Tibial nerve (tissue), 4 donors: ENCODE measurements around the gene FAM120B. TPM values are rescaled to one million over a fixed set of nuclear protein-coding genes. Genes with fewer than 3 reads are reported as not detected.

Experiments used
- DNase-seq, 2 donors: peaks; one replicate each; pipeline ENCODE4 v3.0.0-alpha.2; 2019; ENCODE audit warnings: low spot score in 2 of 2
- H3K27ac ChIP-seq, 4 donors: fragments of 200-600 bp; sonication (generic) in 3 of 4; one replicate each; pipeline ENCODE4 v1.5.1; 2017 to 2019; ENCODE audit warnings: mild to moderate bottlenecking in 1 of 4
- H3K27me3 ChIP-seq, 2 donors: fragments of 200-600 bp; sonication (generic) in 1 of 2; one replicate each; pipeline versions ENCODE4 v1.5.1 to v1.6.0; 2017 to 2019
- H3K36me3 ChIP-seq, 3 donors: fragments of 200-600 bp; sonication (generic); one replicate each; pipeline ENCODE4 v1.5.1; 2018 to 2019
- H3K4me1 ChIP-seq, 4 donors: fragments of 200-600 bp; sonication (generic) in 3 of 4; one replicate each; pipeline ENCODE4 v1.5.1; 2017 to 2019
- H3K4me3 ChIP-seq, 4 donors: fragments of 200-600 bp; sonication (generic) in 3 of 4; one replicate each; pipeline ENCODE4 v1.5.1; 2017 to 2019; ENCODE audit warnings: mild to moderate bottlenecking in 1 of 4, moderate library complexity in 1 of 4
- H3K9me3 ChIP-seq, 4 donors: fragments of 200-600 bp; sonication (generic) in 3 of 4; one replicate each; pipeline ENCODE4 v1.5.1; 2017 to 2019
- CTCF ChIP-seq, 5 experiments: fragments of 200-600 bp in 3 of 5; fragments of 450-650 bp in 2 of 5; sonication (generic) in 3 of 5; IDR thresholded peaks; one replicate each; pipeline ENCODE4 v1.5.1; 2016 to 2019; ENCODE audit warnings: antibody characterized with exemption in 5 of 5, mild to moderate bottlenecking in 3 of 5, moderate library complexity in 2 of 5
- EP300 ChIP-seq, 2 donors: sonication (generic); formaldehyde crosslinking; IDR thresholded peaks; one replicate each; pipeline ENCODE4 v1.6.1; 2017; ENCODE audit warnings: antibody characterized with exemption in 2 of 2, mild to moderate bottlenecking in 1 of 2
- POLR2A ChIP-seq, 2 donors: fragments of 450-650 bp; IDR thresholded peaks; one replicate each; pipeline ENCODE4 v1.6.1; 2017; ENCODE audit warnings: antibody characterized with exemption in 2 of 2, mild to moderate bottlenecking in 2 of 2, moderate library complexity in 2 of 2
- WGBS, 2 donors: methylation state at CpG; one replicate each; pipeline ENCODE4 v1.1.5; 2018; 5-methylcytosine and 5-hydroxymethylcytosine counted together
- total RNA-seq, 4 donors: library from RNA; depleted of rRNA; stranded (reverse); fragments of >200 nt; gene quantifications; one replicate each; pipeline ENCODE4 v1.1.0, GENCODE V29; 2016

Gene FAM120B
- total RNA-seq, 4 donors from 2014 or later: 26.0 to 35.4 (median 32.1) TPM

GRCh38 chr6:170383466-170384035, 77.0 kb downstream of the FAM120B start:
- H3K27me3 ChIP-seq: no peaks in the 10 kb centered on the region
- 84 to 85% methylated on average over 8 of the region's 8 CpGs for WGBS, 2 donors
- H3K4me3 ChIP-seq: no peak overlapping the region
- H3K36me3 ChIP-seq: peaks cover 0 to 15% (median 0%) of the 10 kb centered on the region in 3 donors
- no peaks in the 10 kb centered on the region for H3K4me1 ChIP-seq
- DNase-seq: no peak
- no peak overlapping the region for H3K27ac ChIP-seq
- no peaks in the 10 kb centered on the region for H3K9me3 ChIP-seq
- TF ChIP-seq EP300 (IDR thresholded peaks at IDR 0.05) (no peak), CTCF (IDR thresholded peaks at IDR 0.05) (no peak), POLR2A (IDR thresholded peaks at IDR 0.05) (no peak)

- WGBS, 2 donors: 82 to 91% methylated on average over 5 of the region's 5 CpGs
- peaks cover 0 to 35% (median 0%) of the 10 kb centered on the region in 3 donors for H3K36me3 ChIP-seq
- H3K27me3 ChIP-seq: no peaks in the 10 kb centered on the region
- H3K4me3 ChIP-seq: no peak overlapping the region
- DNase-seq: no peak
- no peaks in the 10 kb centered on the region for H3K9me3 ChIP-seq
- H3K4me1 ChIP-seq: no peaks in the 10 kb centered on the region
- no peak overlapping the region for H3K27ac ChIP-seq
- TF ChIP-seq POLR2A (IDR thresholded peaks at IDR 0.05): no peak
- TF ChIP-seq CTCF (IDR thresholded peaks at IDR 0.05): no peak
- TF ChIP-seq EP300 (IDR thresholded peaks at IDR 0.05): no peak
Observed at GRCh38 chr6:170385506-170385905, 78.9 kb downstream of the FAM120B start.

- no peaks in the 10 kb centered on the region for H3K27me3 ChIP-seq
- WGBS, 2 donors: 87 to 88% methylated on average over 8 of the region's 8 CpGs
- DNase-seq: no peak
- H3K4me1 ChIP-seq: no peaks in the 10 kb centered on the region
- no peak overlapping the region for H3K27ac ChIP-seq
- no peaks in the 10 kb centered on the region for H3K9me3 ChIP-seq
- no peak overlapping the region for H3K4me3 ChIP-seq
- H3K36me3 ChIP-seq: peaks cover 0 to 61% (median 0%) of the 10 kb centered on the region in 3 donors
- no peak for TF ChIP-seq EP300 (IDR thresholded peaks at IDR 0.05)
- TF ChIP-seq CTCF (IDR thresholded peaks at IDR 0.05): no peak
- no peak for TF ChIP-seq POLR2A (IDR thresholded peaks at IDR 0.05)
Observed at GRCh38 chr6:170388113-170388512, 81.6 kb downstream of the FAM120B start.

- H3K27me3 ChIP-seq: no peaks in the 10 kb centered on the region
- 95% methylated on average over 7 of the region's 7 CpGs for WGBS, 2 donors
- H3K4me1 ChIP-seq: no peaks in the 10 kb centered on the region
- H3K36me3 ChIP-seq: peaks cover 0 to 100% (median 7%) of the 10 kb centered on the region in 3 donors
- no peak overlapping the region for H3K27ac ChIP-seq
- TF ChIP-seq POLR2A (IDR thresholded peaks at IDR 0.05) (no peak), EP300 (IDR thresholded peaks at IDR 0.05) (no peak), CTCF (IDR thresholded peaks at IDR 0.05) (no peak)
- no peak for DNase-seq
- H3K9me3 ChIP-seq: no peaks in the 10 kb centered on the region
- H3K4me3 ChIP-seq: no peak overlapping the region
Observed at GRCh38 chr6:170393033-170393432, 86.5 kb downstream of the FAM120B start.

- Histone ChIP-seq H3K9me3 (no peaks in the 10 kb centered on the region), H3K27me3 (no peaks in the 10 kb centered on the region), H3K4me1 (no peaks in the 10 kb centered on the region), H3K4me3 (no peak overlapping the region), H3K36me3 (peaks cover 0 to 96% (median 7%) of the 10 kb centered on the region in 3 donors), H3K27ac (no peak overlapping the region)
- no peak for DNase-seq
- TF ChIP-seq CTCF (IDR thresholded peaks at IDR 0.05) (no peak), POLR2A (IDR thresholded peaks at IDR 0.05) (no peak), EP300 (IDR thresholded peaks at IDR 0.05) (no peak)
- 93 to 97% methylated on average over 9 of the region's 9 CpGs for WGBS, 2 donors
Observed at GRCh38 chr6:170393807-170394399, 87.3 kb downstream of the FAM120B start.
